ENCODE measurements around the gene STON2. TPM values are rescaled to one million over a fixed set of nuclear protein-coding genes. Genes with fewer than 3 reads are reported as not detected.

The STON2 gene
- total and polyA plus RNA-seq, 4 donors, result 1.9 to 30.0 (median 7.3) TPM

GRCh38 chr14:81427348-81428058, 27.4 kb upstream of the STON2 start:
- DNase-seq (ENCODE audit: low spot score), result no peak
- Histone ChIP-seq H3K4me3 (ENCODE audit: low read depth in 1 of 3, low read length in 3 of 3) (no peak overlapping the region), H3K27me3 (ENCODE audit: control insufficient read depth in 4 of 4, insufficient read depth in 4 of 4, low read length in 3 of 4) (no peaks in the 10 kb centered on the region), H3K36me3 (ENCODE audit: control insufficient read depth in 4 of 4, insufficient read depth in 3 of 4, low read depth in 1 of 4, low read length in 3 of 4) (no peaks in the 10 kb centered on the region), H3K4me1 (ENCODE audit: control insufficient read depth in 4 of 4, insufficient read depth in 4 of 4, low read length in 3 of 4) (peaks cover 0 to 7% (median 3%) of the 10 kb centered on the region in 4 donors), H3K9me3 (ENCODE audit: control insufficient read depth in 4 of 4, low read length in 3 of 4) (no peaks in the 10 kb centered on the region), H3K27ac (ENCODE audit: low read depth in 1 of 2, low read length in 2 of 2) (no peak overlapping the region), H3K9ac (ENCODE audit: low read depth in 1 of 2, low read length in 2 of 2) (no peak overlapping the region)
- TF ChIP-seq REST (IDR thresholded peaks at IDR 0.05) (no peak), GABPA (IDR thresholded peaks at IDR 0.05 in 1 of 2, conservative IDR thresholded peaks at IDR 0.05 in 1 of 2) (no peak), RAD21 (IDR thresholded peaks at IDR 0.05) (no peak), EGR1 (IDR thresholded peaks at IDR 0.05; ENCODE audit: low read depth in 2 of 2) (no peak), NR2F2 (IDR thresholded peaks at IDR 0.05) (no peak), JUND (IDR thresholded peaks at IDR 0.05) (no peak), TAF1 (conservative IDR thresholded peaks at IDR 0.05) (no peak), FOXA2 (IDR thresholded peaks at IDR 0.05) (no peak), FOXA1 (IDR thresholded peaks at IDR 0.05) (no peak), HNF4G (IDR thresholded peaks at IDR 0.05) (no peak), YY1 (IDR thresholded peaks at IDR 0.05) (no peak)
- 58% methylated on average over 8 of the region's 8 CpGs for WGBS

DNA sequence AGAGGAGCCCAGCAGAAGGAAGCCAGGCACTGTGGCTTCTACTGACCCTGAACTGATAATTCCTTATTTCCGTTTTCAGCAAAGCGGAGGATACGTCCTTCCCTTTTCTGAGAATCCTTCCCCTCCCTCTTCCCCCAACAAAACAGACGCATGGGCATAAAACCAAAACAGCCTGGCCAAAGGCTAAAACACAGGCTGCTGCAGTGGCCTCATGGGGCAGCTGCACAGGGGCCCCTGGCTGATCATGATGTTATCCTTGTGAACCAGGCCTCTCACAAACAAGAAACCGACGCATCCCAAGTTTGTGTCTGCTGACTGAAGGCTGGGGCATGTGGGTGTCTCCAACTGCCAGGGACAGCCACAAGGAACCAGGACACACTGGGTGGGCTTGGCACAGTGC, 23.4 kb upstream of the STON2 start:
- no peak overlapping the region for H3K4me3 ChIP-seq (ENCODE audit: low read depth in 1 of 3, low read length in 3 of 3)
- H3K4me1 ChIP-seq (ENCODE audit: control insufficient read depth in 4 of 4, insufficient read depth in 4 of 4, low read length in 3 of 4), result peaks cover 0 to 10% (median 2%) of the 10 kb centered on the region in 4 donors
- no peak overlapping the region for H3K9ac ChIP-seq (ENCODE audit: low read depth in 1 of 2, low read length in 2 of 2)
- H3K9me3 ChIP-seq (ENCODE audit: control insufficient read depth in 4 of 4, low read length in 3 of 4), result no peaks in the 10 kb centered on the region
- DNase-seq (ENCODE audit: low spot score), result peak; percentile 47
- no peak overlapping the region for H3K27ac ChIP-seq (ENCODE audit: low read depth in 1 of 2, low read length in 2 of 2)
- H3K27me3 ChIP-seq (ENCODE audit: control insufficient read depth in 4 of 4, insufficient read depth in 4 of 4, low read length in 3 of 4), result no peaks in the 10 kb centered on the region
- H3K36me3 ChIP-seq (ENCODE audit: control insufficient read depth in 4 of 4, insufficient read depth in 3 of 4, low read depth in 1 of 4, low read length in 3 of 4), result no peaks in the 10 kb centered on the region
- WGBS, result 73% methylated on average over 6 of the region's 6 CpGs
- TF ChIP-seq SP1 (IDR thresholded peaks at IDR 0.05) (peak; percentile 13), RXRA (IDR thresholded peaks at IDR 0.05) (peak in 1 of 2 donors; percentile 6), HNF4G (IDR thresholded peaks at IDR 0.05) (no peak), GABPA (IDR thresholded peaks at IDR 0.05 in 1 of 2, conservative IDR thresholded peaks at IDR 0.05 in 1 of 2) (no peak), NR2F2 (IDR thresholded peaks at IDR 0.05) (peak; percentile 94), MAX (IDR thresholded peaks at IDR 0.05) (peak; percentile 70), RAD21 (IDR thresholded peaks at IDR 0.05) (peak; percentile 25 to 33), EGR1 (IDR thresholded peaks at IDR 0.05; ENCODE audit: low read depth in 2 of 2) (peak in 1 of 2 donors; percentile 63)
